ENCODE results near the gene MEAK7. TPM values are rescaled to one million over a fixed set of nuclear protein-coding genes. Genes with fewer than 3 reads are reported as not detected.

The MEAK7 gene
- total RNA-seq, 1 experiment from 2014 or later = 21.5 TPM

DNA sequence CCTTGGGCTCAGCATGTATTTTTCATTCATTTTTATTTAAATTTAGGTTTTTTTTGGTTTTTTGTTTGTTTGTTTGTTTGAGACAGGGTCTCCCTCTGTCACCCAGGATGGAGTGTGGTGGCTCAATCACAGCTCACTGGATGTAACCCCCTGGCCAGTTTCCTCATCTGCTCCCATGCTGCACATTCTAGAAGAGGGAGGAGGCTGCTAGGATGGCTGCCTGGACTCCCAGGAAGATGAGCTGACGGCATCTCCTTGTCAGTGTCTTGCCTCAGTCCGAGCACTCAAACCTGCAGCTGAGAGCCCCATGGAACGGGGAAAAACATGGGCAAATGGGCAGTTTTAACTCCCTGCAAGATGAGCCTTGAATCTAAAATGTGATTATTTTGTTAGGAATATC, 7.5 kb downstream of the MEAK7 start:
- Histone ChIP-seq H4K20me1 (ENCODE audit: control insufficient read depth, insufficient read depth, insufficient read length) (no peaks in the 10 kb centered on the region), H3K23me2 (ENCODE audit: insufficient read length, low read depth, low read length, poor library complexity, severe bottlenecking) (no peaks in the 10 kb centered on the region), H4K5ac (ENCODE audit: insufficient read length, low read depth, low read length) (no peak overlapping the region), H3K79me2 (ENCODE audit: insufficient read depth, low read length) (no peaks in the 10 kb centered on the region), H3K27ac (ENCODE audit: insufficient read length, low read depth, low read length) (no peak overlapping the region), H2BK12ac (ENCODE audit: insufficient read length, low read depth, low read length) (no peak overlapping the region), H2BK5ac (ENCODE audit: insufficient read length, low read length) (no peak overlapping the region), H3K27me3 (ENCODE audit: insufficient read depth, low read length) (no peaks in the 10 kb centered on the region), H3K14ac (ENCODE audit: insufficient read depth, low read length) (no peak overlapping the region), H3K4ac (ENCODE audit: low read depth, low read length) (no peak overlapping the region), H4K91ac (ENCODE audit: insufficient read length, low read depth, low read length) (no peak overlapping the region), H3K9ac (ENCODE audit: extremely low read depth, insufficient read length, low read length) (no peak overlapping the region), H2BK15ac (ENCODE audit: low read depth, low read length) (no peak overlapping the region), H3K4me2 (ENCODE audit: insufficient read depth, insufficient read length, low read length) (no peak overlapping the region), H4K8ac (replicated peaks; ENCODE audit: insufficient read length, low read depth, low read length) (no peak overlapping the region), H2BK20ac (ENCODE audit: low read depth, low read length, poor library complexity, severe bottlenecking) (no peak overlapping the region), H3K23ac (ENCODE audit: insufficient read length, low read depth, low read length) (no peak overlapping the region), H3K9me3 (ENCODE audit: control insufficient read depth, low read depth, low read length) (peaks cover 12% of the 10 kb centered on the region), H2BK120ac (ENCODE audit: low read depth, low read length, poor library complexity, severe bottlenecking) (no peak overlapping the region), H2AFZ (ENCODE audit: low read length) (no peak overlapping the region), H3K4me1 (ENCODE audit: insufficient read depth, low read length) (no peaks in the 10 kb centered on the region), H3K18ac (ENCODE audit: insufficient read length, low read depth, low read length) (no peak overlapping the region), H3K56ac (ENCODE audit: insufficient read length, low read depth, low read length) (no peak overlapping the region), H3T11ph (ENCODE audit: low read length) (no peak overlapping the region), H3K79me1 (ENCODE audit: insufficient read depth, low read depth, low read length, poor library complexity, severe bottlenecking) (no peaks in the 10 kb centered on the region), H2AK5ac (ENCODE audit: insufficient read length, low read length) (no peak overlapping the region)
- H3K27me3 Mint-ChIP-seq (ENCODE audit: low read depth) = no peaks in the 10 kb centered on the region
- peaks cover 16 to 25% of the 10 kb centered on the region in 2 experiments for H3K9me3 Mint-ChIP-seq
- no peak overlapping the region for H3K4me3 Mint-ChIP-seq
- peaks cover 0 to 3% of the 10 kb centered on the region in 2 experiments; a peak in 1 of 4 replicates for H3K4me1 Mint-ChIP-seq
- H3K27ac Mint-ChIP-seq = no peak overlapping the region
- peaks cover 36 to 69% (median 58%) of the 10 kb centered on the region in 3 experiments for H3K36me3 Mint-ChIP-seq (ENCODE audit: insufficient read depth in 1 of 3, low read depth in 3 of 3)
- WGBS (ENCODE audit: extremely low coverage, insufficient read length, low lambda C conversion rate) = no CpG with 5 or more reads among the region's 3 CpGs
- TF ChIP-seq, protein P1, sequence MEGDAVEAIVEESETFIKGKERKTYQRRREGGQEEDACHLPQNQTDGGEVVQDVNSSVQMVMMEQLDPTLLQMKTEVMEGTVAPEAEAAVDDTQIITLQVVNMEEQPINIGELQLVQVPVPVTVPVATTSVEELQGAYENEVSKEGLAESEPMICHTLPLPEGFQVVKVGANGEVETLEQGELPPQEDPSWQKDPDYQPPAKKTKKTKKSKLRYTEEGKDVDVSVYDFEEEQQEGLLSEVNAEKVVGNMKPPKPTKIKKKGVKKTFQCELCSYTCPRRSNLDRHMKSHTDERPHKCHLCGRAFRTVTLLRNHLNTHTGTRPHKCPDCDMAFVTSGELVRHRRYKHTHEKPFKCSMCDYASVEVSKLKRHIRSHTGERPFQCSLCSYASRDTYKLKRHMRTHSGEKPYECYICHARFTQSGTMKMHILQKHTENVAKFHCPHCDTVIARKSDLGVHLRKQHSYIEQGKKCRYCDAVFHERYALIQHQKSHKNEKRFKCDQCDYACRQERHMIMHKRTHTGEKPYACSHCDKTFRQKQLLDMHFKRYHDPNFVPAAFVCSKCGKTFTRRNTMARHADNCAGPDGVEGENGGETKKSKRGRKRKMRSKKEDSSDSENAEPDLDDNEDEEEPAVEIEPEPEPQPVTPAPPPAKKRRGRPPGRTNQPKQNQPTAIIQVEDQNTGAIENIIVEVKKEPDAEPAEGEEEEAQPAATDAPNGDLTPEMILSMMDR (conservative IDR thresholded peaks at IDR 0.05) = no peak
- DNase-seq = peak; percentile 9
